Right cardiac atrium (tissue), 5 donors: ENCODE results near the gene CDH4. TPM values are rescaled to one million over a fixed set of nuclear protein-coding genes. Genes with fewer than 3 reads are reported as not detected.

ENCODE experiments used
- ATAC-seq, 2 donors: fragments of 200-7000 bp; cut with Tn5 transposase; one replicate each; pipeline versions ENCODE4 v1.8.0 to v1.9.1; 2020; ENCODE audit warnings: moderate library complexity in 2 of 2, mild to moderate bottlenecking in 1 of 2
- DNase-seq, 3 donors: peaks; one replicate each; pipeline ENCODE4 v3.0.0-alpha.2; 2020
- H3K27ac ChIP-seq: one replicate; pipeline ENCODE4 v1.5.1; 2013; ENCODE audit warnings: mild to moderate bottlenecking, low read length, control low read depth, moderate library complexity
- H3K27me3 ChIP-seq: one replicate; pipeline ENCODE4 v1.6.1; 2013; ENCODE audit not compliant: control insufficient read depth, insufficient read depth
- H3K4me1 ChIP-seq: one replicate; pipeline ENCODE4 v1.6.1; 2013; ENCODE audit warnings: low read length; ENCODE audit not compliant: control insufficient read depth, insufficient read depth
- H3K4me3 ChIP-seq: one replicate; pipeline ENCODE4 v1.5.1; 2013; ENCODE audit warnings: low read length, control low read depth
- H3K9me3 ChIP-seq: one replicate; pipeline ENCODE4 v1.6.1; 2013; ENCODE audit warnings: low read length; ENCODE audit not compliant: control insufficient read depth
- WGBS: extraction: QIAGEN DNeasy Blood & Tissue Kit; methylation state at CpG from one replicate; pipeline ENCODE4 v1.1.7; 2013; 5-methylcytosine and 5-hydroxymethylcytosine counted together
- intact Hi-C, 4 donors: fragments of 100-400 bp; cut with DNase I; formaldehyde crosslinking; loops; one replicate each; pipeline versions ENCODE4 v1.11.0 to v1.14.0; 2022 to 2023
- polyA plus RNA-seq: library from polyadenylated mRNA; stranded (reverse); fragments of 200-250 nt; gene quantifications from one replicate; pipeline ENCODE4 v1.2.3, GENCODE V29; 2013
- total RNA-seq, 4 donors: library from RNA; stranded (reverse); fragmentation: NEBNext Ultra II Directional; extraction: Animal tissue kit (Norgen Biotek cat#: 25700); gene quantifications; one replicate each; pipeline ENCODE4 v1.2.1, GENCODE V29; 2021
- donor health status: healthy with polysubstance abuse.
- donor health status: DM: no; HTN: yes; CAD: no.
- donor health status: DM: no; HTN: no; CAD: no.
- donor health status: DM: no; HTN: yes; CAD: no; lungs with severe emphysema.
- donor health status: DM: yes; HTN: yes; CAD: no.

The CDH4 gene
- total and polyA plus RNA-seq, 5 donors = 0.21 to 1.0 (median 0.39) TPM

GRCh38 chr20:61798632-61799031, 546.6 kb downstream of the CDH4 start:
- Histone ChIP-seq H3K4me1 (no peaks in the 10 kb centered on the region), H3K27ac (no peak overlapping the region), H3K4me3 (no peak overlapping the region), H3K27me3 (no peaks in the 10 kb centered on the region), H3K9me3 (no peaks in the 10 kb centered on the region)
- ATAC-seq = no peak
- no peak for DNase-seq
- intact Hi-C loops = no loop called here
- 84% methylated on average over 16 of the region's 16 CpGs for WGBS

DNA sequence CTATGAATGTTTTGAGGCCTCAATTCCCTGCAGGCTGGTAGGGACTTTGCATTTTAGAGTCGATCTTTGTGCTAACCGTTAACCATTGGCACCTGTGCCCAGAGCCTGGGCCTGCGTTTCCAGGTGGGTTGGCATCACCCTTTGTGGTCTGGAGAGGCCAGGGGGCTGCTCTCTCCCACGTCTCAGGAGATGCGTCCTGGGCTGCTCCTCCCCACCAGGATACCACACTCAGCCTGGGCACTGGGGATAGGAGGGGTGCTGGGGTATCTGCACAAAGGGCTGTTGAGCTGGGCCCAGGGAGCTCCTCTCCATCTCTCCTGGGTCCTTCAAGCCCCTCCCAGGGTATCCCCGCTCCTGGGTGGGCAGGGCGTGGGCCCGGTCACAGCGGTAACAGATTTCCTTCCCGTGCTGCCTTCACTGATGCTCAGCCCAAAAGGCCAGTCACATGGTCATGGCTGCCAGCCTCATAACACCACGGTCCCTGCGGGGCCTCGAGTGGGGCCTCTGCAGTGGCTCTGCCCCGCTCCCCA, 547.4 kb downstream of the CDH4 start:
- Histone ChIP-seq H3K27ac (no peak overlapping the region), H3K4me1 (no peaks in the 10 kb centered on the region), H3K9me3 (no peaks in the 10 kb centered on the region), H3K4me3 (no peak overlapping the region), H3K27me3 (no peaks in the 10 kb centered on the region)
- DNase-seq (no peak), ATAC-seq (no peak)
- WGBS = 77% methylated on average over 14 of the region's 14 CpGs
- intact Hi-C loops = no loop called here

DNA sequence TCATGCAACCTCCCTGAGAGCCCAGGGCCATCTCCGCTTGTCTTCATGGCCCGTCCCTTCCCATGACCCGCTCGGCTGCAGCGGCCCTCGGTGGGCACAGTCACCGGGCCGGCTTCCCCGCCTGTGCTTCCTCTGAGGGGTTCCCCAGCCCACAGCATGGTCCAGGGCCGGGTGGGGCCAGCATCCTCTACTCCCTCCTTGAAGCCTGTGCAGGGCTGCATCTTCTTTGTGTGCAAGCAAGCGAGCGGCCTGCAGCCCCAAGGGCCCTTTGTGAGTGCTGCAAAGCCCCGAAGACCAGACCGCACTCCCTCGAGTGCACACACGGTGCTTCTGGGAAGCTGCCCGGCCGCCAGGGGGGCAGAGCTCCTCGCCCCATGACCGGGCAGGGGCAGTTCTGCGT, 547.9 kb downstream of the CDH4 start:
- intact Hi-C loops = no loop called here
- ATAC-seq = no peak
- Histone ChIP-seq H3K27me3 (no peaks in the 10 kb centered on the region), H3K4me3 (no peak overlapping the region), H3K27ac (no peak overlapping the region), H3K4me1 (no peaks in the 10 kb centered on the region), H3K9me3 (no peaks in the 10 kb centered on the region)
- no peak for DNase-seq
- WGBS = 84% methylated on average over 21 of the region's 21 CpGs

DNA sequence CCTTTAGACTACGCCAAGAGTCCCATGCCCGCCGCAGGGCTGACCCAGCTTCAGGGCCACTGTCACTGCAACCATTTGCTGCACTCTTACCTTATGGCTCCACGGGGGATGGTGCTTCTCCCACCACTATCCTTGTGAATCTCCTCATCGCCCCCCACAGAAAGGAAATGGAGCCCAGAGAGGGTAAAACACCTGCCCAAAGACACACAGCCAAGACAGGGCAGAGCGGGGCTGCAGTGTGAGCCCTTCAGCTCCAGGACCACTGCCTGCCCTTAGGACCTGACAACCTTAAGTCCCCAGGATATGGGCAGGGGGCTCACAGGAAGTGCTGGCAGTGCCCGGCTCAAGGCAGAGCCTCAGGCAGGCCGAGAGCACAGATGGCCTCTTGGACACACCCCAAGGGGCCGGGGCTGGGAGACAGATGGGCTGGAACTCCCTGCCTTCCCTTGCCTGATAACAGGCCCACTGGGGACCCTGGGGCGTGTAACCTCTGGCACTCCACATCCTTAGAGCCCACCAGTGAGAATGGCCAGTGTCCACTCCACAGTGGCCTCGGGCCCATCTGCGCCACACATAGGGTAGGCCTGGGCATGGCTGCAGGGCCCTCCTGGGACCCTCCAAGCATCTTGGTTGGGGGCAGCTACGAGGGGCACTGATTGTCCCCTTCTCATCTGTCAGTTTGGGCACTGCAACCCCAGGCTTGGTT, 548.5 kb downstream of the CDH4 start:
- Histone ChIP-seq H3K4me1 (no peaks in the 10 kb centered on the region), H3K27me3 (no peaks in the 10 kb centered on the region), H3K4me3 (no peak overlapping the region), H3K27ac (no peak overlapping the region), H3K9me3 (no peaks in the 10 kb centered on the region)
- intact Hi-C loops = no loop called here
- DNase-seq (no peak), ATAC-seq (no peak)
- 70% methylated on average over 13 of the region's 13 CpGs for WGBS

GRCh38 chr20:61801065-61801360, 549.0 kb downstream of the CDH4 start:
- WGBS = 85% methylated on average over 9 of the region's 9 CpGs
- no peak overlapping the region for H3K4me3 ChIP-seq
- no peaks in the 10 kb centered on the region for H3K27me3 ChIP-seq
- no peaks in the 10 kb centered on the region for H3K9me3 ChIP-seq
- H3K4me1 ChIP-seq = no peaks in the 10 kb centered on the region
- no peak overlapping the region for H3K27ac ChIP-seq
- DNase-seq (no peak), ATAC-seq (no peak)
- intact Hi-C loops = no loop called here

DNA sequence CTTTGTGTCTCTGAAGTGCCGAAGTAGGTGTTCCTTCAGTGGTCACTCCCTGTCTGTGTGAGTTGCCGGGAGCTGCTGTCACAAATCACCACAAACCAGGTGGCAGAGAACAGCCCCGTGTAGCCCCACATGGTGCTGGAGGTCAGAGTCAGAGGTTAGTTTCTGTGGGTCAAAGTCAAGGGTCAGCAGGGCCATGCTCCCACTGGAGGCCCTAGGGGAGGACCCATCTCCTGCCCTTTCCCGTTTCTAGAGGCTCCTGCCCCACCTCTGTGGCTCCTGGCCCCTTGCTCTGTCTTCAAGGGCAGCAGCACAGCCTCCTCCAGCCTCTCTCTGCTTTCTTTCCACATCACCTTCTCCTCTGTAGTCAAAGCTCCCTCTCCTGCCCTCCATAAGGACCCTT, 549.4 kb downstream of the CDH4 start:
- no peak for ATAC-seq
- Histone ChIP-seq H3K27ac (no peak overlapping the region), H3K4me1 (no peaks in the 10 kb centered on the region), H3K9me3 (no peaks in the 10 kb centered on the region), H3K27me3 (no peaks in the 10 kb centered on the region), H3K4me3 (no peak overlapping the region)
- DNase-seq = no peak
- intact Hi-C loops = no loop called here
- 77% methylated on average over 4 of the region's 4 CpGs for WGBS

GRCh38 chr20:61801857-61802442, 549.9 kb downstream of the CDH4 start:
- Histone ChIP-seq H3K4me1 (no peaks in the 10 kb centered on the region), H3K9me3 (no peaks in the 10 kb centered on the region), H3K27me3 (no peaks in the 10 kb centered on the region), H3K27ac (no peak overlapping the region), H3K4me3 (no peak overlapping the region)
- no peak for ATAC-seq
- no peak for DNase-seq
- intact Hi-C loops = no loop called here
- 72% methylated on average over 10 of the region's 10 CpGs for WGBS

DNA sequence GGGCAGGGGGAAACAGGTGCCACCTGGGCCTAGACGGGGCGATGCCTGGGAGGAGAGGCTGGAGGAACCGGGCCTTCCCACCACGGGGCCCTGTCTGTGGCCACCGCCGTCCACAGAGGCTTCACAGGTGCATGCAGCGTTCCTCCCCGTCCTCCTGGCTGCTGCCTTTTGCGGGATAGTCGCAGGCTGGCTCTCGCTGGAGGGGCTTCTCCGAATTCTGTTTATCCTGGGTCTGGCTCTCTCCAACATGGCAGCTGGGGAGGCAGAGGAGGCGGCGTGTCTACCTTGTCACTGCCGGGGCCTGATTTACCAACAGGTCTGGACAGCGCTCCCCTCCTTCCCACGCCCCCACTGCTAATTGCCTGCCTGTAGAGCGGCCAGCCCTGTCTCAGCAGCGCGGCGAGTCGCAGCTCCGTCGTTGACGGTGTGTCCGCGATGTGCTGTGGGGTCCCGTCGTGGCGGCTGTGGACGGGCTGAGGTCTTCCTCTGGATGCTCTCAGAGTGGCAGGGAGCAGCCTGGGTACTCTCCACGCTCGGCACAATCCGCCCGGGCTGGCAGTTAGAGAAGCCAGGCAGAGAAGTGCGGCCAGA, 550.8 kb downstream of the CDH4 start:
- no peaks in the 10 kb centered on the region for H3K27me3 ChIP-seq
- DNase-seq (no peak), ATAC-seq (no peak)
- H3K9me3 ChIP-seq = no peaks in the 10 kb centered on the region
- H3K4me1 ChIP-seq = no peaks in the 10 kb centered on the region
- no peak overlapping the region for H3K4me3 ChIP-seq
- WGBS = 85% methylated on average over 36 of the region's 36 CpGs
- intact Hi-C loops = no loop called here
- H3K27ac ChIP-seq = no peak overlapping the region

GRCh38 chr20:61803416-61803914, 551.4 kb downstream of the CDH4 start:
- no peak for ATAC-seq
- intact Hi-C loops = no loop called here
- Histone ChIP-seq H3K27me3 (no peaks in the 10 kb centered on the region), H3K9me3 (no peaks in the 10 kb centered on the region), H3K4me3 (no peak overlapping the region), H3K27ac (no peak overlapping the region), H3K4me1 (no peaks in the 10 kb centered on the region)
- WGBS = 23% methylated on average over 19 of the region's 19 CpGs
- DNase-seq = no peak

DNA sequence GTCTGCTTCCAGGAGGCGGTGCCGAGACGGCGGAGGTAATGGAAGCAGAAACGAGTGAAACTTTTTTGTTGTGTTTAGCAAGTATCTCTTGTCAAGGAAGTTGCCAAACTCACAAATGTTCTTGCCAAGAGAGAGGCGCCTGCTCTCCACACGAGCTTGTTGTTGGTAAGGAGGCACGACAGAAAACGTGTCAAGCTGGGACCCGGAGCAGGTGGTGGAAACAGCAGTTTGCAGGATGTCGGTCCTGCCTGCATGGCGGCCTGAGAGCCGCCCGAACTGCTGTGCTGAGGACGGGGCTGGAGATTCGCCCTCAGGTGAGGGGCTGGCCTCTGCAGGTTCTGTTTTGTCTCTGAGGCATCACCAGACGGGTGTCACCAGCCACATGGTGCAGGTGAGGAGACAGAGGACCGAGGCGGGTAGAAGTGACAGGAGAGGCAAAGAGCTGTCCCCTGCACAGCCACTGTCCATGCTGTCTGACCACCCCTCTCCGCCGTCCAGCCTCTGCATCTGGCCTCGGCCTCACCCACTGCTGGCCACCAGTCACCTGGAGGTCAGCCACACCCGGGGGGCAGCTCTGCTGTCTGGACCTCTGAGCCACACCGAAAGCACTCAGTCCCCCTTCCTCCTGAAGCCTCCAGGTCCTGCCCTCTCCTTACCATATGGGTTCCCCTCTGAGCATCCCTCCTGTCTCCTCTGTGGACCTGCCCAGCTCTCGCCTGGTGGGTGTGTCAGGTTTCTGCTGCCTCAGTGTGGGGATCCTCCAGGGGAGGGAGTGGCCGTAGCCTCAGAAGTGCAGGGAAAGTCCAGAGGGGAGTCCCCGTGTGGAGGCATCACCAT, 552.1 kb downstream of the CDH4 start:
- intact Hi-C loops = no loop called here
- no peaks in the 10 kb centered on the region for H3K9me3 ChIP-seq
- WGBS = 44% methylated on average over 27 of the region's 27 CpGs
- H3K4me3 ChIP-seq = no peak overlapping the region
- no peaks in the 10 kb centered on the region for H3K27me3 ChIP-seq
- no peak overlapping the region for H3K27ac ChIP-seq
- DNase-seq (no peak), ATAC-seq (no peak)
- no peaks in the 10 kb centered on the region for H3K4me1 ChIP-seq
